K562 treated with DMSO at 1 percent for 4 hours (cell line): ENCODE data around the gene ENPP3. TPM values are rescaled to one million over a fixed set of nuclear protein-coding genes. Genes with fewer than 3 reads are reported as not detected.

Experiments
- total RNA-seq: library from RNA; unstranded; fragments of 300-600 nt; gene quantifications from 2 replicates; pipeline ENCODE4 v1.2.3, GENCODE V29; 2022; ENCODE audit not compliant: insufficient read depth

ENPP3 gene
- 9.4 and 13.0 TPM in 2 replicates for total RNA-seq

DNA sequence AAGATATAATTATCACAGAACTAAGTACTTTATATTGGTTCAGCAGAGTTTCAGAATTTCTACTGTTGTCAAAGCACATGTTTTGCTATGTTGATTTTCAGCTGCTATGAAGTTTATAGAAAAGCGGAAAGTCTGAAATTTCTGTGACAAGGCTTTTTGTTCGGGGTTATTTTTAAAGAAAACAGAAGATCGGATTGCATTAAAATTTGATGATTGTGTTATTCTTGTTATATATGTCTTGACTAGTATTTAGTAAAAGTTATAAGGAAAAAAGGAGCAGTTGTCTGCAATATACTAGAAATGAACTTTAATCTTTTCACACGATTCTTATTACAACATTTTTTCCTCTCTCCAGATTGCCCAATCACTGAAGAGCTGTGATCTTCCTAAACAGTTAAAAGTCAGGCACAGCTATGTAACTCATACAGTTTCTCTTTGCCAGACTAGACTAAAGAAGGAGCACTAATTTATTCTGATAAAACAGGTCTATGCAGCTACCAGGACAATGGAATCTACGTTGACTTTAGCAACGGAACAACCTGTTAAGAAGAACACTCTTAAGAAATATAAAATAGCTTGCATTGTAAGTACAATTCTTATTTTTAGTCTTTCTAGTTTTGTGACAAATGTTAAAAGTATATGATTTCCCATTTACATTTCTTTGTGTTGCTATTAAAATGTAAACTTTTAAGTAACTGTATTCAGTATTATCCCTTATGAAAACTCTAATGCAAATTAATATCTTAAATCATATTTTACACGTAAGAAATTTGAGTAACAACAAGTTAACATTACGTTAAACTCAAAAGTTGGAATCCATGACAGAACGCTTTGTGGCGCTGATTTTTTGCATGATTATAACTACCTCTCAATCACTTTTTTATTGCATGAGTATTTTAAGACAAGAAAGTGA lies at the start of gene ENPP3:
Gene ENPP3, plus strand, starts transcription at position 423 of the 913 bp plus-strand sequence. Its CDS starts 83 bp downstream, at position 506.

DNA sequence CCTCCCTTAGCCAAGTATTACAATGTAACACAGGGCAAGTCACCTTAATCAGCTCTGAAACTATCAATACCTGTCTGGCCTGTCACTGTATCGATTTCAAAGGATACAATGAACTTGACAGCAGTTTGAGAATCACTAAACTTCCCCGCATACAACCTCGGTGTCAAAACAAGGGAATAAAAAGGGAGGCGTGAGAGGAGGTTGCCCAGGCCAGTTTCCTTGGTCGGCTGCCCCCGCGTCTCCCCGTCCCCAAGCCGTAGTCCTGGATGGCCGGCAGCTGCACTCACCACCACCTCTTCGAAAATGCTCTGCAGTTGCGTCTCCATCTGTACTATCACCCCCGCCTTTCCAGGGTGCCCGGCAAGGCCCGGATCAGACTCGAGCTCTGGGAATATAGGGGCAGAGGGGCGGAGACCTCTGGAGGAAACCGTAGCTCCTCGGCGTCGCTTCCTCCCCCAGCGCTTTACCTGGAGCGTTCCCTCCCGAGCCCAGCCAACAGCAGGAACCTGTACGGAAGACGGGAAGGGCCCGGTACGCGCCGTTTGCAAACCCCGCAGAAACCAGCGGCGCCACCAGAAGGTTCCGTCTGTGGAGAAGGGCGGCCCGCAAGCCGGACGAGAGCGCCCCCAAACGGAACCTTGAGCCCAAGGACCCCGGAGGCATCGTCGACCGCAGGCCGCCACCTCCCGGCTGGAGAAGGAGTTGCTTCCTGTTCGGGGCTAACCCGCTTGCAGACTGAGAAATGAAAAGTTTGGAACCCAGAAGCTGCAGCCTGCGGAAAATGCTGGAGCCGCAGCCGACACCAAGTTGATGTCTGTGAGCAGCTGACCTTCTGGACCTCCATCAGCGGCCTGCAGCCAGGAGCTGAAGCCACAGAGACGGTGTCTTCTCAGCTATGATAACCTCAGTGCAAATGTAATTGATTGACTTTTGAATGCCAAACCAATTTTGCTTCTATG lies 9.1 kb upstream of the ENPP3 start, which contains the start of gene MED23:
Gene MED23, minus strand, starts transcription at position 519 of the 959 bp plus-strand sequence. Its CDS starts 193 bp downstream, at position 326.

DNA sequence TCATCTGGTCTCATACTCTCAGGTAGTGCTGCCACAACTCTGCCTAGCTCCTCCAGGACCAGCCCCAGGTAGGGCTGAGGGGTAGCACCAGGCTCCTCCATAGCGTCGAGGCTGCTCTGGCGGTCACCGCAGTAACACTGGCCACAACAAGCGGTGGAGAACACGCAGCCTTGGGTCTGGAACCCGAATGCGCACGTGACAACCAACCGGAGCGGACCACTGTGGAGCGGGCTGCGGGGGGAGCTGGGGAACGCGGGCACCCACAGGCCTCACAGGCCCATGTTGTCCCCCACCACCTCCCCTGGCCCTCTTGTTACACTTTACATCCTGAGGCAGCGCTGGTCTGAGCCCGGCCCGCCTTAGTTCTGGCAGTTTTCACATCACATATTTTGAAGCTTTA lies 73.8 kb downstream of the ENPP3 start, which contains the start of gene CTAGE9:
Gene CTAGE9, minus strand, starts transcription at position 101 of the 400 bp plus-strand sequence. Its CDS starts 0 bp downstream, at position 101.

Other genes starting within 250 kb of the ENPP3 start
- gene ARG1, start 64.1 kb upstream of the ENPP3 start, total RNA-seq, result not detected in 2 replicates
- 10.9 and 13.8 TPM in 2 replicates for gene MED23, start 9.1 kb upstream of the ENPP3 start, total RNA-seq
- not detected in 2 replicates for gene OR2A4, start 64.1 kb downstream of the ENPP3 start, total RNA-seq
- gene CTAGE9, start 73.7 kb downstream of the ENPP3 start, total RNA-seq, result not detected in 2 replicates
- gene ENPP1, start 170.7 kb downstream of the ENPP3 start, total RNA-seq, result 0.29 TPM in 1 of 2 replicates, not detected in the other